Pancreas (tissue), 10 donors: ENCODE data around the gene LRRC56. TPM values are rescaled to one million over a fixed set of nuclear protein-coding genes. Genes with fewer than 3 reads are reported as not detected.

ENCODE experiments used
- ATAC-seq, 4 donors: fragments of 200-7000 bp; cut with Tn5 transposase; one replicate each; pipeline versions ENCODE4 v1.8.0 to v1.9.1; 2020; ENCODE audit warnings: mild to moderate bottlenecking in 4 of 4, moderate library complexity in 4 of 4
- DNase-seq, 6 donors: peaks; one replicate each; pipeline ENCODE4 v3.0.0-alpha.2; 2020
- FAIRE-seq: peaks from 2 replicates; lab custom pipeline; 2012; peaks lifted over from hg19 to GRCh38; lab: Jason Lieb, UNC
- H3K27ac ChIP-seq, 4 donors: fragments of 200-600 bp; sonication (generic); 1 replicate in 3 of 4; 2 replicates in 1 of 4; pipeline versions ENCODE4 v1.5.0 to v1.8.0; 2020
- H3K27me3 ChIP-seq, 4 donors: fragments of 200-600 bp; one replicate each; pipeline ENCODE4 v1.8.0; 2021
- H3K36me3 ChIP-seq, 3 donors: fragments of 200-600 bp; sonication (generic) in 1 of 3; one replicate each; pipeline versions ENCODE4 v1.5.0 to v1.8.0; 2020 to 2021
- H3K4me1 ChIP-seq, 3 donors: fragments of 200-600 bp; one replicate each; pipeline ENCODE4 v1.8.0; 2021
- H3K4me3 ChIP-seq, 4 donors: fragments of 200-600 bp; sonication (generic) in 2 of 4; one replicate each; pipeline versions ENCODE4 v1.5.0 to v1.8.0; 2020 to 2021
- H3K9me3 ChIP-seq, 4 donors: fragments of 200-600 bp; one replicate each; pipeline ENCODE4 v1.8.0; 2021
- CTCF ChIP-seq, 4 donors: fragments of 200-600 bp; sonication (generic) in 3 of 4; IDR thresholded peaks; one replicate each; pipeline versions ENCODE4 v1.5.0 to v1.8.0; 2021; ENCODE audit warnings: antibody characterized with exemption in 4 of 4
- WGBS, 2 donors: extraction: QIAGEN DNeasy Blood & Tissue Kit; methylation state at CpG; one replicate each; pipeline ENCODE4 v1.1.7; 2013; 5-methylcytosine and 5-hydroxymethylcytosine counted together
- intact Hi-C, 3 donors: fragments of 100-400 bp; cut with DNase I; formaldehyde crosslinking; loops; one replicate each; pipeline versions ENCODE4 v1.11.1 to v1.14.2; 2022
- polyA plus RNA-seq, 2 donors: library from polyadenylated mRNA; stranded (reverse); fragments of 200-250 nt; gene quantifications; one replicate each; pipeline ENCODE4 v1.2.3, GENCODE V29; 2013
- total RNA-seq, 6 donors: library from RNA; stranded (reverse); fragmentation: NEBNext Ultra II Directional in 4 of 6; extraction: Animal tissue kit (Norgen Biotek cat#: 25700) in 4 of 6; gene quantifications; one replicate each; pipeline versions ENCODE4 v1.2.1 to v1.2.4, GENCODE V29; 2021 to 2023
- donor health status: healthy with polysubstance abuse.
- donor health status: DM: no; HTN: no; CAD: no; lungs with moderate emphysema.
- donor health status: DM: no; HTN: no; CAD: no.
- donor health status: control.
- donor health status: control.
- donor health status: Bipolar disorder and iron deficiency.
- donor health status: DM: yes; HTN: yes; CAD: no.
- donor health status: DM: no; HTN: no; CAD: no.
- donor health status: DM: no; HTN: no; CAD: no.
- donor health status: DM: yes; HTN: yes; CAD: no.

Gene LRRC56
- total and polyA plus RNA-seq, 8 donors: 0.98 to 7.3 (median 1.8) TPM

GRCh38 chr11:575313-575995 is 38.1 kb downstream of the LRRC56 start:
- H3K27ac ChIP-seq: peak overlapping the region; percentile 49 to 63 (median 54)
- no peak for FAIRE-seq
- H3K9me3 ChIP-seq: no peaks in the 10 kb centered on the region
- no peaks in the 10 kb centered on the region for H3K27me3 ChIP-seq
- WGBS, 2 donors: 1 to 2% methylated on average over 51 to 72 of the region's 81 CpGs
- no peak for TF ChIP-seq CTCF (IDR thresholded peaks at IDR 0.05)
- peaks cover 22 to 31% (median 26%) of the 10 kb centered on the region in 3 donors for H3K4me1 ChIP-seq
- no peaks in the 10 kb centered on the region for H3K36me3 ChIP-seq
- DNase-seq: peak; percentile 61 to 92 (median 72)
- ATAC-seq: peak; percentile 2 to 78 (median 64)
- H3K4me3 ChIP-seq: peak overlapping the region; percentile 55 to 79 (median 68)
- intact Hi-C loops: no loop called here

- Histone ChIP-seq H3K27ac (peak within 1 kb of the TSS; percentile 94 to 99 (median 95)), H3K9me3 (no peaks in the 10 kb centered on the region), H3K4me3 (peak within 1 kb of the TSS; percentile 64 to 81 (median 78)), H3K4me1 (peaks cover 22 to 33% (median 28%) of the 10 kb centered on the region in 3 donors), H3K27me3 (no peaks in the 10 kb centered on the region), H3K36me3 (no peaks in the 10 kb centered on the region)
- FAIRE-seq (no peak), ATAC-seq (peak; percentile 88 to 95 (median 92)), DNase-seq (peak; percentile 95 to 99 (median 96))
- intact Hi-C loops: no loop called here
- TF ChIP-seq CTCF (IDR thresholded peaks at IDR 0.05): no peak
- WGBS, 2 donors: 0% methylated on average over 55 to 87 of the region's 99 CpGs
Measured at GRCh38 chr11:575996-576768, 38.9 kb downstream of the LRRC56 start, which contains the start of gene PHRF1. PHRF1 (plus strand) TSS chr11:576470; CDS start chr11:581513, 5,043 bp downstream.

- intact Hi-C loops: no loop called here
- ATAC-seq: no peak
- H3K9me3 ChIP-seq: no peaks in the 10 kb centered on the region
- DNase-seq: peak in 4 of 6 donors; percentile 48 to 82 (median 62)
- H3K27ac ChIP-seq: peak overlapping the region in 3 of 4 donors; percentile 25 to 99 (median 47)
- peak overlapping the region; percentile 64 to 81 (median 78) for H3K4me3 ChIP-seq
- no peaks in the 10 kb centered on the region for H3K27me3 ChIP-seq
- H3K4me1 ChIP-seq: peaks cover 22 to 33% (median 28%) of the 10 kb centered on the region in 3 donors
- no peak for TF ChIP-seq CTCF (IDR thresholded peaks at IDR 0.05)
- 1% methylated on average over 38 to 46 of the region's 48 CpGs for WGBS, 2 donors
- no peak for FAIRE-seq
- H3K36me3 ChIP-seq: no peaks in the 10 kb centered on the region
Measured at GRCh38 chr11:576811-577610, 39.7 kb downstream of the LRRC56 start.

GRCh38 chr11:577611-577894 is 40.2 kb downstream of the LRRC56 start:
- peak overlapping the region in 3 of 4 donors; percentile 78 to 81 (median 79) for H3K4me3 ChIP-seq
- intact Hi-C loops: no loop called here
- ATAC-seq (no peak), FAIRE-seq (no peak), DNase-seq (no peak)
- H3K9me3 ChIP-seq: no peaks in the 10 kb centered on the region
- H3K4me1 ChIP-seq: peaks cover 22 to 33% (median 28%) of the 10 kb centered on the region in 3 donors
- 21 to 28% methylated on average over 6 of the region's 6 CpGs for WGBS, 2 donors
- H3K36me3 ChIP-seq: no peaks in the 10 kb centered on the region
- H3K27me3 ChIP-seq: no peaks in the 10 kb centered on the region
- no peak for TF ChIP-seq CTCF (IDR thresholded peaks at IDR 0.05)
- no peak overlapping the region for H3K27ac ChIP-seq
